Immature natural killer cell (primary cell): Measurements from ENCODE around the gene PPM1E. TPM values are rescaled to one million over a fixed set of nuclear protein-coding genes. Genes with fewer than 3 reads are reported as not detected.

Experiments
- DNase-seq, 3 donors: peaks; one replicate each; pipeline ENCODE4 v3.0.0; 2022; ENCODE audit warnings: mixed read lengths in 1 of 3
- H3K27ac Mint-ChIP-seq, 6 donors: one replicate each; pipeline ENCODE4 v1.8.0; 2020; ENCODE audit warnings: mixed read lengths in 6 of 6, mild to moderate bottlenecking in 5 of 6, inconsistent platforms in 4 of 6, moderate library complexity in 3 of 6
- H3K27me3 Mint-ChIP-seq, 3 donors: one replicate each; pipeline ENCODE4 v1.8.0; 2020 to 2021; ENCODE audit warnings: low read depth in 3 of 3, mild to moderate bottlenecking in 3 of 3, mixed read lengths in 3 of 3, moderate library complexity in 3 of 3, inconsistent platforms in 1 of 3
- H3K36me3 Mint-ChIP-seq, 3 donors: one replicate each; pipeline ENCODE4 v1.8.0; 2020; ENCODE audit warnings: mixed read lengths in 3 of 3, inconsistent platforms in 2 of 3, mild to moderate bottlenecking in 2 of 3
- H3K4me1 Mint-ChIP-seq, 2 donors: one replicate each; pipeline ENCODE4 v1.8.0; 2020; ENCODE audit warnings: inconsistent platforms in 2 of 2, mild to moderate bottlenecking in 2 of 2, mixed read lengths in 2 of 2, moderate library complexity in 1 of 2
- H3K4me3 Mint-ChIP-seq, 5 donors: one replicate each; pipeline ENCODE4 v1.8.0; 2020; ENCODE audit warnings: mild to moderate bottlenecking in 5 of 5, mixed read lengths in 5 of 5, inconsistent platforms in 3 of 5, moderate library complexity in 3 of 5
- H3K9me3 Mint-ChIP-seq, 6 donors: one replicate each; pipeline ENCODE4 v1.8.0; 2020; ENCODE audit warnings: mild to moderate bottlenecking in 6 of 6, mixed read lengths in 6 of 6, inconsistent platforms in 4 of 6, moderate library complexity in 3 of 6
- polyA plus RNA-seq, 3 donors: library from polyadenylated mRNA; unstranded; fragments of 300-500 nt; fragmentation: Illumina TruSeq; gene quantifications; one replicate each; pipeline ENCODE4 v1.2.3, GENCODE V29; 2021

Gene PPM1E
- polyA plus RNA-seq, 3 donors from 2014 or later: not detected

GRCh38 chr17:59003860-59004259 is 248.2 kb downstream of the PPM1E start:
- no peak for DNase-seq
- Mint-ChIP-seq H3K36me3 (peaks cover 8 to 14% (median 10%) of the 10 kb centered on the region in 3 donors), H3K4me1 (peaks cover 4 to 7% of the 10 kb centered on the region in 2 donors), H3K27me3 (no peaks in the 10 kb centered on the region), H3K27ac (no peak overlapping the region), H3K4me3 (no peak overlapping the region), H3K9me3 (no peaks in the 10 kb centered on the region)

DNA sequence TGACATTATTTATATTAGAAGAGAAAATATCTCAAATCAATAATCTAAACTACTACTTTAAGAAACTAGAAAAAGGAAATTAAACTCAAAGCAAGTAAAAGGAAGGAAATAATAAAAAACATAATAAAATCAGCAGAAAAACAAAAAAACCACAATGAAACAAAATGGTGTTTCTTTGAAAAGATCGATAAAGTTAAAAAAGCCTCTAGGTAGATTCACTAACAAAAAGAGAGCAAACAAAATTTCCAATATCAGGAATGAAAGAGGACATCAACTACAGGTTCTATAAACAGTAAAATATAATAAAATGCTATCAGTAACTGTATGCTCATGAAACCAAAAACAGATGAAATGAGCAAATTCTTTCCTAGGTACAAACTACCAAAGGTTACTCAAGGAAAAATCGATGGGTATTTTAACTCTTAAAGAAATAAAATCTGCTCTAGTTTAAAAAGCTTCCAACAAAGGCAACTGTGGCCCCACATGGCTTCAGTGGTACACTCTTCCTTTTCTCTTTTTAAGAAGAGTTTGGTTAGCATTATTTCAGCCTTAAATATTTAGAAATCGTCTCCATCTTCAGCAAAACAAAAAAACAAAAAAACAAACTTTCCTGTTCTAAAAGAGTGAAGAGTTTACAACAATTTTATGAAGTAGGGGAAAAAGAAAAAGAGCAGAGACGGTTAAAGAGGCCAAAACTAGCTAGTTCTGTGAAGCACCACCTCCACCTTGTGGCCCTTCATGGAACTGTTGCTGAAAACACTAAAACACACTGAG is 248.9 kb downstream of the PPM1E start:
- no peaks in the 10 kb centered on the region for H3K27me3 Mint-ChIP-seq
- peaks cover 3 to 9% (median 3%) of the 10 kb centered on the region in 3 donors for H3K36me3 Mint-ChIP-seq
- peak; percentile 45 to 60 (median 50) for DNase-seq
- H3K27ac Mint-ChIP-seq: peak overlapping the region in 5 of 6 donors; percentile 26 to 64 (median 56)
- H3K4me3 Mint-ChIP-seq: no peak overlapping the region
- H3K9me3 Mint-ChIP-seq: no peaks in the 10 kb centered on the region
- H3K4me1 Mint-ChIP-seq: peaks cover 4 to 7% of the 10 kb centered on the region in 2 donors

DNA sequence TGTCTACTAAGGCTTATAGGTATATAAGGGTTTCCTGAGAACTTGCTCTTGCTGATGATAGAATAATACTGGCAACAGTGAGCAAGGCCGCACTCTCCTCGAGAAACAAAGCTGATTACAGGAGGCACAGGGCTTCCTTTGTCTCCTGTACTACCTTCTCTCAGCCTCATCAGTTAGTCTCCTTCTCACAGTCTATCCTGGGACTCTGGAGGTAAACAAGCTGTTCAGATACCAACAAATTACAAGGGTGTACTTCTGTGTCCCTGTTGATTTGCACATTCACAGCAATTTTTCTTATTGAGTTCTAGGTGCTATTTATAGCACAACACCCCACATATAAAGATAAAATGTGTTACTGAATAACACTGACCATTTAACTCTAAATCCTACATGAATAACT is 252.3 kb downstream of the PPM1E start:
- no peak overlapping the region for H3K27ac Mint-ChIP-seq

DNA sequence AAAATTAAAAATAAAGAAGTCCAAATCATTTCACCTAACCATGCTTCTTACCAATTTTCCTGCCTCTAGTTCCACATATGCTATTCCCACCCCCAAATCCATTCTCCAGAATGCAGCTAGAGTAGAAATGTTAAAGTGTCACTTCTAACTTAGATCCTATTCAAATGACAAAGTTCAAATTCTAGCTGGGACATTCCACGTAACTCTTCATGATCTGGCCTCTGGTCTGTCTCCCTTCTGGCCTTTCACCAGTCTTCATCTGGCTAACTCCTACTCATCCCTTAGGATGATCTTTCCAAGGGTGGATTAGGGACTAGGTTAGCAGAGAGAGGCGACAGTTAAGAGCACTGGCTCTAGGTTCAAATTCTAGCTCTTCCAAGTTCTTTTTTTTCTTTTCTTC is 253.1 kb downstream of the PPM1E start:
- H3K9me3 Mint-ChIP-seq: no peaks in the 10 kb centered on the region
- H3K36me3 Mint-ChIP-seq: peaks cover 0 to 15% (median 7%) of the 10 kb centered on the region in 3 donors
- no peak overlapping the region for H3K4me3 Mint-ChIP-seq
- DNase-seq: no peak
- H3K27ac Mint-ChIP-seq: no peak overlapping the region
- H3K27me3 Mint-ChIP-seq: no peaks in the 10 kb centered on the region
- H3K4me1 Mint-ChIP-seq: no peaks in the 10 kb centered on the region

More for the DNA sequence above, 252.3 kb downstream of the PPM1E start:
- Mint-ChIP-seq H3K4me3 (no peak overlapping the region), H3K9me3 (no peaks in the 10 kb centered on the region), H3K36me3 (peaks cover 0 to 15% (median 7%) of the 10 kb centered on the region in 3 donors), H3K27me3 (no peaks in the 10 kb centered on the region), H3K4me1 (no peaks in the 10 kb centered on the region)
- no peak for DNase-seq

- peaks cover 0 to 22% (median 7%) of the 10 kb centered on the region in 3 donors for H3K36me3 Mint-ChIP-seq
- H3K4me1 Mint-ChIP-seq: no peaks in the 10 kb centered on the region
- no peak overlapping the region for H3K27ac Mint-ChIP-seq
- H3K9me3 Mint-ChIP-seq: no peaks in the 10 kb centered on the region
- DNase-seq: no peak
- no peak overlapping the region for H3K4me3 Mint-ChIP-seq
- no peaks in the 10 kb centered on the region for H3K27me3 Mint-ChIP-seq
Measured at GRCh38 chr17:59010026-59010425, 254.4 kb downstream of the PPM1E start.

GRCh38 chr17:59011975-59012374 is 256.3 kb downstream of the PPM1E start:
- no peak for DNase-seq
- Mint-ChIP-seq H3K27me3 (no peaks in the 10 kb centered on the region), H3K36me3 (peaks cover 0 to 25% (median 7%) of the 10 kb centered on the region in 3 donors), H3K27ac (no peak overlapping the region), H3K4me3 (no peak overlapping the region), H3K4me1 (no peaks in the 10 kb centered on the region), H3K9me3 (no peaks in the 10 kb centered on the region)

DNA sequence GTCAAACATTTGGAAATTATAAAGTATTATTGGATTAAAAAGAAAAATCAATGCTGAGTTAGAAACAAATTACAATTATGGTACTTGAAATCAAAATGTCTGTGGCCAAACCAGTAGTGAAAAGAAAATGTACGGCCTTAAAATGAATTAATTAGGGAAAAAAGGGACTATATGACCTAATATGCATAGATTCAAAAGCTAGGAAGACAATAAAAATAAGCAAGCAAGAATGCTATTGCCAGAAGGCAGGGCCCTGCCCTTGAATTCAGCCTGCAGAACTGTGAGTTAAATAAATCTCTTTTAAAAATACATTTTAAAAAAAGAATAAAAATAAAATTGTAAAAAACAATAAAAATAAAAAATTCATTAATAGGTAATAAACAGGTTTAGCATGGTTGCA is 262.4 kb downstream of the PPM1E start:
- DNase-seq: no peak
- no peaks in the 10 kb centered on the region for H3K9me3 Mint-ChIP-seq
- no peak overlapping the region for H3K27ac Mint-ChIP-seq
- no peaks in the 10 kb centered on the region for H3K27me3 Mint-ChIP-seq
- H3K4me3 Mint-ChIP-seq: no peak overlapping the region
- peaks cover 3 to 34% (median 19%) of the 10 kb centered on the region in 3 donors for H3K36me3 Mint-ChIP-seq
- H3K4me1 Mint-ChIP-seq: no peaks in the 10 kb centered on the region

DNA sequence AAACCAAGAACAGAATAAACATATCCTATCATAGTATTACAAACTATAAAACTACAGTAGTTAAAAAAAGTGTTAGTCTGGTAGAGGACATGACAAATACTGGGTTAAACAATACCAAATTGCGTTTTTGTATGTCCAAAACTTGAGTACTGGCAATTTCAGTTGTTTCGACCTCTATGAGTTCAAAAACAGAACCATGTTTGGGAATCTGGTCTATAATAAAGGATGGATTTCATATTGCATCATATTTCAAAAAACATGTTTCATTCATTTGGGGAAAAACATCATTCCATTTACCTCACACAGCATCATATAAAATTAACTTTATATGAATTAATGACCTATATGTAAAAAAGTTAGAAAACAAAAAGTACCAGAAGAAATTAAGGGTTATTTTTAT is 269.3 kb downstream of the PPM1E start:
- no peaks in the 10 kb centered on the region for H3K27me3 Mint-ChIP-seq
- H3K4me3 Mint-ChIP-seq: no peak overlapping the region
- H3K9me3 Mint-ChIP-seq: no peaks in the 10 kb centered on the region
- H3K36me3 Mint-ChIP-seq: peaks cover 14 to 22% (median 15%) of the 10 kb centered on the region in 3 donors
- DNase-seq: no peak
- H3K27ac Mint-ChIP-seq: no peak overlapping the region
- H3K4me1 Mint-ChIP-seq: no peaks in the 10 kb centered on the region

DNA sequence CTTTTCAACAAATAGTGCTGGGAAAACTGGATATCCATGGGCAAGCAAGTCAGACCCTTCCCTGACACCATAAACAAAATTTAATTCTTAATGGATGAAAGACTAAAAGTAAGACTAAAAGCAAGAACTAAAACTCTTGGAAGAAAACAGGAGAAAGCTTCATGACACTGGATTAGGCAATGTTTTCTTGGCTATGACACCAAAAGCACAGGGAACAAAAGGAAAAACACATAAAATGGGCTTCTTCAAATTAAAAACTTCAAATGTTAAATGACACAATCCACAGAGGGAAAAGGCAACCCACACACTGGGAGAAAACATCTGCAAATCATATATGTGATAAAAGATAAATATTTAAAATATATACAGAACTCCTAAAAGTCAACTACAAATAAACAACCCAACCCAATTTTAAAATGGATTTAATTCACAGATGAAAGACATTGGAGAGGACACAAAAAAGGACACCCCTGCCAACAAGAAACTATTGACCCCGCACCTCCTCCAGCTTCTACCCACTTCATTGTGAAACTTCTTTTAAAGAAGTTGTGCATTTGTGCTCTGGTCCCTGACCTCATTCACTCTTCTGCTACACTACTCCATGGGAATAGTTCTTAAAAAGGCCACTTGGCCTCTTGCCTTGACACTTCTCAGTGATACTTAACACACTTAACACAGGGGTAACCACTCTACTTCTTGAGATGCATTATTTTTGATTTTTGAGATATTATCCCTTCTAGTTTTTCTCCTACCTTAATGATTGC is 270.7 kb downstream of the PPM1E start:
- DNase-seq: no peak
- Mint-ChIP-seq H3K9me3 (no peaks in the 10 kb centered on the region), H3K27me3 (no peaks in the 10 kb centered on the region), H3K4me3 (no peak overlapping the region), H3K4me1 (no peaks in the 10 kb centered on the region), H3K27ac (peak overlapping the region in 5 of 6 donors; percentile 1 to 70 (median 13)), H3K36me3 (peaks cover 4 to 20% (median 15%) of the 10 kb centered on the region in 3 donors)

GRCh38 chr17:59027750-59028149 is 272.1 kb downstream of the PPM1E start:
- no peaks in the 10 kb centered on the region for H3K9me3 Mint-ChIP-seq
- no peak overlapping the region for H3K4me3 Mint-ChIP-seq
- peaks cover 4 to 17% (median 15%) of the 10 kb centered on the region in 3 donors for H3K36me3 Mint-ChIP-seq
- H3K4me1 Mint-ChIP-seq: no peaks in the 10 kb centered on the region
- DNase-seq: no peak
- no peaks in the 10 kb centered on the region for H3K27me3 Mint-ChIP-seq
- H3K27ac Mint-ChIP-seq: peak overlapping the region in 2 of 6 donors; percentile 33 to 40

DNA sequence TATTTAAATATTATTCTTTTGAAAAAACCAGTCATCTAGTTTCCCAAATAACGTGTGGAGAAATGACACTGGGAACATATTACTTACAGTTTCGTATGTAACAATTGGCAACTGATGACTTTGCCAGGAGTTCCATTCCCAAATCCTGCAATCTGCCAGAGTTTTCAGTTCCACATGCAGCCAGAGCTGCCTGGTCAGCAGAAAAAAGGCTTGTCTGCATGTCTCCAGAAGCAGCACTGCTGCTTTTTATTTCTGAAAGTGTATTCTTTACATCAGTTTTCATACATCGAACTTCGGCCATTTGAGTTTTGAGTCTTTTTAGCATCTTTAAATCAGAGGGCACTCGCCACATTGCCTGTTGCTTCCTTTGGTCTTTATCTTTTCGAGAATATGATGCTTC is 272.7 kb downstream of the PPM1E start:
- no peaks in the 10 kb centered on the region for H3K4me1 Mint-ChIP-seq
- H3K9me3 Mint-ChIP-seq: no peaks in the 10 kb centered on the region
- peaks cover 7 to 17% (median 15%) of the 10 kb centered on the region in 3 donors for H3K36me3 Mint-ChIP-seq
- DNase-seq: no peak
- no peak overlapping the region for H3K27ac Mint-ChIP-seq
- no peak overlapping the region for H3K4me3 Mint-ChIP-seq
- H3K27me3 Mint-ChIP-seq: no peaks in the 10 kb centered on the region

DNA sequence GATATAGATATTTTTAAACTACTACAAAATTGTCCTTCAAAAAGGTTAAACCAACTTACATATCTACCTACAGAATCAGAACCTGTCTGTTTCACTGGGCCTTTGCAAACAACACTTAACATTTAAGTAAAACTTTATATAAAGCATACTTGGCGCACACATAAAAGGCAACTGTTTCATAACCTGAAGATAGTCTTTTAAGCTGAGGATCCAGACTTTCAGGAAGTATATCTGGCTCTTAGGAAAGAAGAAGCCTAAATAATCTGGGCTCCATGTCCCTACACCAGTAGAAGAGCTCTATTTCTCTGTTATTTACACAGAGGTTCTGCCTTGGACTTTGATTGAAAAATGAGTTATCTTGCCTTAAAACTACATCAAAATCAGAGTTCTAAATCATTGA is 275.2 kb downstream of the PPM1E start:
- Mint-ChIP-seq H3K4me1 (no peaks in the 10 kb centered on the region), H3K27ac (no peak overlapping the region), H3K36me3 (peaks cover 9 to 26% (median 17%) of the 10 kb centered on the region in 3 donors), H3K9me3 (no peaks in the 10 kb centered on the region), H3K4me3 (no peak overlapping the region), H3K27me3 (no peaks in the 10 kb centered on the region)
- DNase-seq: no peak
